SK-N-MC (cell line): ENCODE measurements around the gene ADAM10.
"Not testable (repeated sequence)": the region's sequence is repeated elsewhere in the genome, so short reads cannot be mapped to it uniquely, and the experiment has no call there.

Experiments used
- DNase-seq: peaks from one replicate; pipeline ENCODE4 v3.0.0-alpha.2; 2011; ENCODE audit warnings: low read depth, low spot score
- H3K27ac ChIP-seq: fragments of 200-600 bp; sonication (generic); 2 replicates; pipeline ENCODE4 v1.5.1; 2016; ENCODE audit warnings: mixed run types
- H3K36me3 ChIP-seq: fragments of 200-600 bp; sonication (generic); 2 replicates; pipeline ENCODE4 v1.6.1; 2017; ENCODE audit warnings: antibody characterized with exemption, low read length, mixed read lengths; ENCODE audit not compliant: insufficient read depth
- H3K4me3 ChIP-seq: fragments of 200-600 bp; sonication (generic); 2 replicates; pipeline ENCODE4 v1.5.1; 2016
- H3K9ac ChIP-seq: fragments of 200-600 bp; sonication (generic); 2 replicates; pipeline ENCODE4 v1.8.0; 2017; ENCODE audit warnings: mixed run types, mixed read lengths; ENCODE audit not compliant: insufficient read length
- H3K9me3 ChIP-seq: fragments of 200-600 bp; sonication (generic); 2 replicates; pipeline ENCODE4 v1.6.1; 2017; ENCODE audit warnings: low read depth, mild to moderate bottlenecking, antibody characterized with exemption, low read length, moderate library complexity, mixed read lengths
- EZH2 ChIP-seq: fragments of 200-600 bp; sonication (generic); IDR thresholded peaks from one replicate; pipeline ENCODE4 v1.6.1; 2017; ENCODE audit warnings: antibody characterized with exemption
- FOXP2 ChIP-seq: optimal IDR thresholded peaks from 2 replicates; pipeline ENCODE3; 2011; ENCODE audit warnings: mild to moderate bottlenecking, moderate library complexity; ENCODE audit not compliant: insufficient read depth; ENCODE audit errors: extremely low read length, control extremely low read depth
- POLR2AphosphoS5 ChIP-seq: IDR thresholded peaks from 2 replicates; pipeline ENCODE4 v1.6.1; 2012; ENCODE audit warnings: mild to moderate bottlenecking, low read depth, low read length, borderline replicate concordance

Gene ADAM10

DNA sequence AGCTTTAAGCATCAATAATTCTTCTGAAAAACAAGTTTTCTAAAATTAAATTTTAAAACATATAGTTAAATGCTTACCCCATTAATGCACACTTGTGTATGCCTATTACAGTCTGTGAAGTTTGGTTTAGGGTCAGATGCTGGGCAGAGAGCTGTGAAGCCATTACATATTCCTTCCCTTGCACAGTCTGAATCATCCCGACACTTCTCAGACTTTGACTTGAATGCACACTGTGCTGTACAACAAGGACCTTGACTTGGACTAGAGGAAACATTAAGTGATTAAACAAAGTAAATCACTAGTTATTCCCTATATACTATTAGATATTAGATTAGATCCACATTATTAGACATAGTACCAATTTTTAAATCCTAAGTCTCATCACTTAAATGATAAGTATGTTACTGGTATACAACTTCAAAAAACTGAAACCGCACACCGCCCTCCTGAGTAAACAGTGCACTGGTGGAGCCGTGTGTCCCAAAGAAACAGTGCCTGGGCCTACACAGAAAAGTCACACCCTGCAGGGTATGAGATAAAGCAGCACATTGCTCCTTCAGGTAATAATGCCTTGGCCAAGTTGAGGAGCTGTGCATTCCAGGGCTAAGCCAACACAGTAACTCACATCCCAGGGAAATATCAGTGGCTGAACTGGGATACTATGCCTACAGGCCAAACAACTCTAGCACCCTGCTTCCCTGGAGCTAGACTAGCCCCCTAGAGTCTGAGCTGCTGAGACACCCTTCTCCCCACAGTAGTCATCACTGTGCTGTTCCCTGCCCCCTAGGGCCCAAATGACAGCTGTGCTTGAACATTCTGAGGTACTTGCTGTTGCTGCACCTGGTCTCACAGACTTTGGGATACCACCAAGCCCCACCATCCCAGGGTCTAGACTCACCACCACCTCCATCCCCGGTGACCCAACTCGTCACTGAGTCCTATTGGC lies 137.5 kb downstream of the ADAM10 start:
- Histone ChIP-seq H3K9ac (no peak overlapping the region), H3K27ac (no peak overlapping the region), H3K36me3 (peaks cover 13% of the 10 kb centered on the region), H3K9me3 (0 out of 2 replicates have a peak, but pooled peaks cover 6% of the 10 kb centered on the region), H3K4me3 (no peak overlapping the region)
- no peak for TF ChIP-seq EZH2
- TF ChIP-seq FOXP2 = no peak
- no peak for TF ChIP-seq POLR2AphosphoS5
- no peak for DNase-seq

DNA sequence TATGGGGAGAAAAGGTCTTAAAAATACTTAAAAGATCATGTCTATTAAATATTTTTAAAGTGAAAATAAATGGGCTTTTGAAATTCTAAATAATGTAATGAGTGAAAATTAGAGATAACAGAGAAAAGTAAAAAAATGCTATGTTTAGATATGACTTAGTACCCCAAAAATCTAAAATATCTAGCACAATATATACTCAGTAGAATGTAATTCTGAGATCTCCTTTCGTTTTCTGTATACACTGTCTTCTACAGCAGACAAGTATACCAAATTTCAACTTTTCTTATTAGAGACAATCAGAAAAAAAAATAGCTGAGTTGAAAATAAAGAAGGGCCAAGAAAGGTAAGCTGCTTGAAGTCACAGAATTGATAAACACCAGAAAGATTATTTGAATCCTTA lies 140.8 kb downstream of the ADAM10 start:
- DNase-seq = no peak
- H3K4me3 ChIP-seq = no peak overlapping the region
- no peak overlapping the region for H3K9ac ChIP-seq

GRCh38 chr15:58608129-58608590 lies 141.3 kb downstream of the ADAM10 start:
- H3K9me3 ChIP-seq = no peaks in the 10 kb centered on the region
- H3K27ac ChIP-seq = no peak overlapping the region
- DNase-seq = no peak
- H3K4me3 ChIP-seq = no peak overlapping the region
- no peak overlapping the region for H3K9ac ChIP-seq
- H3K36me3 ChIP-seq = peaks cover 11% of the 10 kb centered on the region
- TF ChIP-seq FOXP2 = no peak
- TF ChIP-seq EZH2 = no peak
- TF ChIP-seq POLR2AphosphoS5 = no peak

More for the DNA sequence above, 140.8 kb downstream of the ADAM10 start:
- H3K9me3 ChIP-seq = no peaks in the 10 kb centered on the region
- no peak overlapping the region for H3K27ac ChIP-seq
- peaks cover 11% of the 10 kb centered on the region for H3K36me3 ChIP-seq
- TF ChIP-seq FOXP2 (no peak), POLR2AphosphoS5 (no peak), EZH2 (no peak)

GRCh38 chr15:58606577-58607080 lies 142.9 kb downstream of the ADAM10 start:
- no peaks in the 10 kb centered on the region for H3K9me3 ChIP-seq
- no peak overlapping the region for H3K4me3 ChIP-seq
- H3K27ac ChIP-seq = no peak overlapping the region
- no peak for DNase-seq
- TF ChIP-seq POLR2AphosphoS5 = no peak
- no peak for TF ChIP-seq FOXP2
- no peak for TF ChIP-seq EZH2
- H3K9ac ChIP-seq = no peak overlapping the region
- H3K36me3 ChIP-seq = peaks cover 12% of the 10 kb centered on the region

DNA sequence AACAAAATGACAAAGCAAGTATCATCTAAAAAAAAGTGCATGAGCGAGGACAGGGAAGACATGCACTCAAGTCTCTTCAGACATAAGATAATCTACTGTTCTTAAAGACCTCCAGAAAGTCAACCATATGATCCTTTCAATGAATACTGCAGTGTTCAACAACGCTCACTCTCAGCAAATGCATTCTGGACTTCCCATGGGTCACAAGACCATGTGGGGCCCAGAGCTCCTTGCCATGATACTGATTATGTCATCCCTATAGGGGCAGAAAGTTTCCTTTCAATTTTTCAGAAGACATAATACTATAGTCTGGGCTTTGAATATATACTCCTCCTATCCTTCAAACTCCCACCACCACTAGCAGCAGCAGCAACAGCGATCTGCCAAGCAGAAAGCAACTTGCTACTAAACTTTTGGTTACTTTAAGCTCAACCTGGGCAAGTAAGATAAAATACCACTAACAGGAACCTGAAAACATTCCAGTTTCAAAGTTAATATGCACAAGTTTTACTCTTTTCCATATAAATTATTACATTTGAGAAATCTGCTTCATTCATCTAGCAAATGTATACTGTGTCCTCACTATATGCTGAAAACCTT lies 143.5 kb downstream of the ADAM10 start:
- no peak for DNase-seq
- Histone ChIP-seq H3K9me3 (no peaks in the 10 kb centered on the region), H3K9ac (no peak overlapping the region), H3K36me3 (peaks cover 14% of the 10 kb centered on the region), H3K27ac (no peak overlapping the region), H3K4me3 (no peak overlapping the region)
- no peak for TF ChIP-seq EZH2
- TF ChIP-seq FOXP2 = no peak
- no peak for TF ChIP-seq POLR2AphosphoS5

DNA sequence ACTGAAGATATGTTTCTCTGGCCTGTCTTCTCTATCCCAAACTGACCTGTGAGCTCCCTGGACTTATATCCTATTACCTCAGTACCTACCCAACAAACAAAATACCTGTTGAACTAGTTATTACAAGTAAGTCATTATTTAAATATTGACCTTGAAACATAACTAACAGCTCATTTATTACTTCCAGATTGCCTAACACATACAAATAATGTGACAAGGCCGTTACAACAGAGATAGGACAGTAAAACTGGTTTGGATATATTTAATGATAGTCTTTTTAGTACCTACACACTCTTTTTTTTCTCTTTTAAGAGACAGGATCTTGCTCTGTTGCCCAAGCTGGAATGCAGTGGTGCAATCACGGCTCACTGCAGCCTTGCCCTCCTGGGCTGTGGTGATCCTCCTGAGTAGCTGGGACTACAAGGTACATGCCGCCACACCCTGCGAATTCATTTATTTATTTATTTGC lies 145.0 kb downstream of the ADAM10 start:
- Histone ChIP-seq H3K4me3 (no peak overlapping the region), H3K9me3 (no peaks in the 10 kb centered on the region), H3K9ac (no peak overlapping the region), H3K27ac (no peak overlapping the region), H3K36me3 (peaks cover 11% of the 10 kb centered on the region)
- no peak for DNase-seq
- TF ChIP-seq FOXP2 = no peak
- TF ChIP-seq POLR2AphosphoS5 = no peak
- no peak for TF ChIP-seq EZH2

- not testable (repeated sequence) for H3K9me3 ChIP-seq, DNase-seq, H3K4me3 ChIP-seq, H3K9ac ChIP-seq, H3K27ac ChIP-seq
- H3K36me3 ChIP-seq = peaks cover 11% of the 10 kb centered on the region
These were observed 145.6 kb downstream of the ADAM10 start for GRCh38 chr15:58603927-58604326.

DNA sequence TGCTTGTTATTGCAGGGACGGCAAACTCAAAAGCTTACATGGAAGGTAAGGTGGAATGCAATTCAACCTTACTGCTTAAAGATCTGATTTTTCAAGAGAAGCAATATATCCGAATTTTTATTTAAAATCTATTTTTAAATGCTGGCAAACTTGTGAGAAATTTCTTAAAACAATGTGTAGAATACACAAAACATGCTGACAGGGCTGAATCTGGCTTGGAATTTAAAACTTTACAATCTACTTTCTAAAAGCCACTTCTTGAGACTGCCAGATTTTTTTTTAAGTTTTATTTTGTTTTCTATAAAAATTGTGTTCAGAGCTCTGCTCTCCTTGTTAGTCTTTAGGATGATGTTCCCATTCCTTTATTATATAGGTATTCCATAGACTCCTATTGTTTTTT lies 146.7 kb downstream of the ADAM10 start:
- TF ChIP-seq POLR2AphosphoS5 = no peak
- no peak for DNase-seq
- no peaks in the 10 kb centered on the region for H3K9me3 ChIP-seq
- H3K36me3 ChIP-seq = peaks cover 11% of the 10 kb centered on the region
- H3K4me3 ChIP-seq = no peak overlapping the region
- H3K9ac ChIP-seq = no peak overlapping the region
- H3K27ac ChIP-seq = no peak overlapping the region

GRCh38 chr15:58598829-58599210 lies 150.7 kb downstream of the ADAM10 start:
- Histone ChIP-seq H3K9ac (no peak overlapping the region), H3K27ac (no peak overlapping the region), H3K36me3 (peaks cover 7% of the 10 kb centered on the region; the same call in 1 of the 2 replicates), H3K9me3 (no peaks in the 10 kb centered on the region), H3K4me3 (no peak overlapping the region)
- TF ChIP-seq EZH2 = no peak
- TF ChIP-seq FOXP2 = no peak
- no peak for TF ChIP-seq POLR2AphosphoS5
- DNase-seq = no peak
